HepG2 (cell line): ENCODE results near the gene VEGFB. TPM values are rescaled to one million over a fixed set of nuclear protein-coding genes. Genes with fewer than 3 reads are reported as not detected.

Source experiments
- MED13 ChIP-seq: sonication (generic); formaldehyde crosslinking; IDR thresholded peaks from 2 replicates; pipeline ENCODE4 v1.5.0; 2020; ENCODE audit warnings: missing genetic modification reagents
- MLX ChIP-seq: IDR thresholded peaks from 2 replicates; pipeline ENCODE4 v1.6.1; 2016
- NRL ChIP-seq: sonication (generic); formaldehyde crosslinking; IDR thresholded peaks from 2 replicates; pipeline ENCODE4 v1.5.0; 2020; ENCODE audit warnings: missing genetic modification reagents, mild to moderate bottlenecking, moderate library complexity, borderline replicate concordance
- POGK ChIP-seq: sonication (generic); formaldehyde crosslinking; conservative IDR thresholded peaks from 2 replicates; pipeline ENCODE4 v1.8.0; 2022; ENCODE audit warnings: mild to moderate bottlenecking, moderate library complexity, missing genetic modification reagents
- RCOR2 ChIP-seq: IDR thresholded peaks from 2 replicates; pipeline ENCODE4 v1.6.1; 2016; ENCODE audit warnings: missing biosample characterization, missing genetic modification reagents
- SIN3A ChIP-seq: IDR thresholded peaks from 2 replicates; pipeline ENCODE4 v1.6.1; 2011; ENCODE audit warnings: low read depth, mild to moderate bottlenecking, control low read depth, low read length, borderline replicate concordance
- THYN1 ChIP-seq: sonication (generic); formaldehyde crosslinking; IDR thresholded peaks from 2 replicates; pipeline ENCODE4 v1.8.1; 2023; ENCODE audit warnings: low read depth, mild to moderate bottlenecking, moderate library complexity, missing genetic modification reagents, borderline replicate concordance
- ZNF589 ChIP-seq: sonication (generic); formaldehyde crosslinking; conservative IDR thresholded peaks from 2 replicates; pipeline ENCODE4 v1.8.0; 2022; ENCODE audit warnings: mild to moderate bottlenecking, moderate library complexity, missing genetic modification reagents
- ZNF678 ChIP-seq: sonication (generic); formaldehyde crosslinking; IDR thresholded peaks from 2 replicates; pipeline ENCODE4 v1.4.0; 2020; ENCODE audit warnings: mild to moderate bottlenecking, missing genetic modification reagents
- ZNF850 ChIP-seq: sonication (generic); formaldehyde crosslinking; conservative IDR thresholded peaks from 2 replicates; pipeline ENCODE4 v1.9.0; 2021; ENCODE audit warnings: mild to moderate bottlenecking, missing genetic modification reagents
- polyA plus RNA-seq, 8 experiments: library from polyadenylated mRNA; depleted of rRNA in 3 of 8; stranded (reverse) in 7 of 8; unstranded in 1 of 8; fragments of >200 nt; fragmentation: Illumina TruSeq in 4 of 8; extraction: Trizol in 4 of 8; gene quantifications; 2 replicates each; pipeline versions ENCODE4 v1.2.1 to v1.2.3, GENCODE V29; 2011 to 2016; ENCODE audit warnings: low read depth in 4 of 8, missing spikeins in 1 of 8, mixed read lengths in 1 of 8; ENCODE audit not compliant: insufficient read depth in 1 of 8
- total RNA-seq, 5 experiments: library from RNA; depleted of rRNA; stranded (reverse); fragments of >200 nt; fragmentation: Illumina TruSeq; extraction: Trizol; gene quantifications; 2 replicates each; pipeline ENCODE4 v1.2.3, GENCODE V29; 2016; ENCODE audit warnings: low read depth in 1 of 5
- TF ChIP-seq, protein P1 (sequence below): sonication (generic); formaldehyde crosslinking; IDR thresholded peaks from 2 replicates; pipeline ENCODE4 v1.8.0; 2022; ENCODE audit warnings: mild to moderate bottlenecking, missing genetic modification reagents
- TF ChIP-seq, protein P2 (sequence below): IDR thresholded peaks from 2 replicates; pipeline ENCODE4 v1.4.0; 2020; ENCODE audit warnings: mild to moderate bottlenecking, missing genetic modification reagents
- TF ChIP-seq, protein P3 (sequence below): sonication (generic); formaldehyde crosslinking; IDR thresholded peaks from 2 replicates; pipeline ENCODE4 v1.8.1; 2022; ENCODE audit warnings: low read depth, mild to moderate bottlenecking, missing genetic modification reagents
- TF ChIP-seq, protein P4 (sequence below): IDR thresholded peaks from 2 replicates; pipeline ENCODE4 v1.6.1; 2016; ENCODE audit warnings: mild to moderate bottlenecking
- TF ChIP-seq, protein P5 (sequence below): conservative IDR thresholded peaks from 2 replicates; pipeline ENCODE4 v1.6.1; 2018; ENCODE audit warnings: missing genetic modification reagents

VEGFB gene
- total and polyA plus RNA-seq, 2 of the 13 experiments (the other 11 are each of a cell fraction or from before 2014, with no cell fraction given) = 9.0 to 11.3 TPM

GRCh38 chr11:64237484-64237951 is 3.1 kb downstream of the VEGFB start (continued):
- TF ChIP-seq SIN3A (peak; percentile 88), THYN1 (CRISPR knock-in tag) (no peak), RCOR2 (CRISPR knock-in tag) (no peak), MED13 (CRISPR knock-in tag) (no peak), MLX (CRISPR knock-in tag) (peak; percentile 44), ZNF678 (no peak), ZNF589 (CRISPR knock-in tag) (peak; percentile 52; the same call in 1 of the 2 replicates), NRL (CRISPR knock-in tag) (peak; percentile 67; the same call in 1 of the 2 replicates), POGK (peak; percentile 38; the same call in 1 of the 2 replicates), ZNF850 (CRISPR knock-in tag) (no peak)
- TF ChIP-seq, protein P1, sequence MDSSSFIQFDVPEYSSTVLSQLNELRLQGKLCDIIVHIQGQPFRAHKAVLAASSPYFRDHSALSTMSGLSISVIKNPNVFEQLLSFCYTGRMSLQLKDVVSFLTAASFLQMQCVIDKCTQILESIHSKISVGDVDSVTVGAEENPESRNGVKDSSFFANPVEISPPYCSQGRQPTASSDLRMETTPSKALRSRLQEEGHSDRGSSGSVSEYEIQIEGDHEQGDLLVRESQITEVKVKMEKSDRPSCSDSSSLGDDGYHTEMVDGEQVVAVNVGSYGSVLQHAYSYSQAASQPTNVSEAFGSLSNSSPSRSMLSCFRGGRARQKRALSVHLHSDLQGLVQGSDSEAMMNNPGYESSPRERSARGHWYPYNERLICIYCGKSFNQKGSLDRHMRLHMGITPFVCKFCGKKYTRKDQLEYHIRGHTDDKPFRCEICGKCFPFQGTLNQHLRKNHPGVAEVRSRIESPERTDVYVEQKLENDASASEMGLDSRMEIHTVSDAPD (CRISPR knock-in tag) = no peak
- TF ChIP-seq, protein P2, sequence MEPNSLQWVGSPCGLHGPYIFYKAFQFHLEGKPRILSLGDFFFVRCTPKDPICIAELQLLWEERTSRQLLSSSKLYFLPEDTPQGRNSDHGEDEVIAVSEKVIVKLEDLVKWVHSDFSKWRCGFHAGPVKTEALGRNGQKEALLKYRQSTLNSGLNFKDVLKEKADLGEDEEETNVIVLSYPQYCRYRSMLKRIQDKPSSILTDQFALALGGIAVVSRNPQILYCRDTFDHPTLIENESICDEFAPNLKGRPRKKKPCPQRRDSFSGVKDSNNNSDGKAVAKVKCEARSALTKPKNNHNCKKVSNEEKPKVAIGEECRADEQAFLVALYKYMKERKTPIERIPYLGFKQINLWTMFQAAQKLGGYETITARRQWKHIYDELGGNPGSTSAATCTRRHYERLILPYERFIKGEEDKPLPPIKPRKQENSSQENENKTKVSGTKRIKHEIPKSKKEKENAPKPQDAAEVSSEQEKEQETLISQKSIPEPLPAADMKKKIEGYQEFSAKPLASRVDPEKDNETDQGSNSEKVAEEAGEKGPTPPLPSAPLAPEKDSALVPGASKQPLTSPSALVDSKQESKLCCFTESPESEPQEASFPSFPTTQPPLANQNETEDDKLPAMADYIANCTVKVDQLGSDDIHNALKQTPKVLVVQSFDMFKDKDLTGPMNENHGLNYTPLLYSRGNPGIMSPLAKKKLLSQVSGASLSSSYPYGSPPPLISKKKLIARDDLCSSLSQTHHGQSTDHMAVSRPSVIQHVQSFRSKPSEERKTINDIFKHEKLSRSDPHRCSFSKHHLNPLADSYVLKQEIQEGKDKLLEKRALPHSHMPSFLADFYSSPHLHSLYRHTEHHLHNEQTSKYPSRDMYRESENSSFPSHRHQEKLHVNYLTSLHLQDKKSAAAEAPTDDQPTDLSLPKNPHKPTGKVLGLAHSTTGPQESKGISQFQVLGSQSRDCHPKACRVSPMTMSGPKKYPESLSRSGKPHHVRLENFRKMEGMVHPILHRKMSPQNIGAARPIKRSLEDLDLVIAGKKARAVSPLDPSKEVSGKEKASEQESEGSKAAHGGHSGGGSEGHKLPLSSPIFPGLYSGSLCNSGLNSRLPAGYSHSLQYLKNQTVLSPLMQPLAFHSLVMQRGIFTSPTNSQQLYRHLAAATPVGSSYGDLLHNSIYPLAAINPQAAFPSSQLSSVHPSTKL (CRISPR knock-in tag) = peak; percentile 81
- TF ChIP-seq, protein P3, sequence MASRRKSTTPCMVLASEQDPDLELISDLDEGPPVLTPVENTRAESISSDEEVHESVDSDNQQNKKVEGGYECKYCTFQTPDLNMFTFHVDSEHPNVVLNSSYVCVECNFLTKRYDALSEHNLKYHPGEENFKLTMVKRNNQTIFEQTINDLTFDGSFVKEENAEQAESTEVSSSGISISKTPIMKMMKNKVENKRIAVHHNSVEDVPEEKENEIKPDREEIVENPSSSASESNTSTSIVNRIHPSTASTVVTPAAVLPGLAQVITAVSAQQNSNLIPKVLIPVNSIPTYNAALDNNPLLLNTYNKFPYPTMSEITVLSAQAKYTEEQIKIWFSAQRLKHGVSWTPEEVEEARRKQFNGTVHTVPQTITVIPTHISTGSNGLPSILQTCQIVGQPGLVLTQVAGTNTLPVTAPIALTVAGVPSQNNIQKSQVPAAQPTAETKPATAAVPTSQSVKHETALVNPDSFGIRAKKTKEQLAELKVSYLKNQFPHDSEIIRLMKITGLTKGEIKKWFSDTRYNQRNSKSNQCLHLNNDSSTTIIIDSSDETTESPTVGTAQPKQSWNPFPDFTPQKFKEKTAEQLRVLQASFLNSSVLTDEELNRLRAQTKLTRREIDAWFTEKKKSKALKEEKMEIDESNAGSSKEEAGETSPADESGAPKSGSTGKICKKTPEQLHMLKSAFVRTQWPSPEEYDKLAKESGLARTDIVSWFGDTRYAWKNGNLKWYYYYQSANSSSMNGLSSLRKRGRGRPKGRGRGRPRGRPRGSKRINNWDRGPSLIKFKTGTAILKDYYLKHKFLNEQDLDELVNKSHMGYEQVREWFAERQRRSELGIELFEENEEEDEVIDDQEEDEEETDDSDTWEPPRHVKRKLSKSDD (CRISPR knock-in tag) = no peak
- TF ChIP-seq, protein P4, sequence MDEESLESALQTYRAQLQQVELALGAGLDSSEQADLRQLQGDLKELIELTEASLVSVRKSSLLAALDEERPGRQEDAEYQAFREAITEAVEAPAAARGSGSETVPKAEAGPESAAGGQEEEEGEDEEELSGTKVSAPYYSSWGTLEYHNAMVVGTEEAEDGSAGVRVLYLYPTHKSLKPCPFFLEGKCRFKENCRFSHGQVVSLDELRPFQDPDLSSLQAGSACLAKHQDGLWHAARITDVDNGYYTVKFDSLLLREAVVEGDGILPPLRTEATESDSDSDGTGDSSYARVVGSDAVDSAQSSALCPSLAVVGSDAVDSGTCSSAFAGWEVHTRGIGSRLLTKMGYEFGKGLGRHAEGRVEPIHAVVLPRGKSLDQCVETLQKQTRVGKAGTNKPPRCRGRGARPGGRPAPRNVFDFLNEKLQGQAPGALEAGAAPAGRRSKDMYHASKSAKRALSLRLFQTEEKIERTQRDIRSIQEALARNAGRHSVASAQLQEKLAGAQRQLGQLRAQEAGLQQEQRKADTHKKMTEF = peak; percentile 65
- TF ChIP-seq, protein P5, sequence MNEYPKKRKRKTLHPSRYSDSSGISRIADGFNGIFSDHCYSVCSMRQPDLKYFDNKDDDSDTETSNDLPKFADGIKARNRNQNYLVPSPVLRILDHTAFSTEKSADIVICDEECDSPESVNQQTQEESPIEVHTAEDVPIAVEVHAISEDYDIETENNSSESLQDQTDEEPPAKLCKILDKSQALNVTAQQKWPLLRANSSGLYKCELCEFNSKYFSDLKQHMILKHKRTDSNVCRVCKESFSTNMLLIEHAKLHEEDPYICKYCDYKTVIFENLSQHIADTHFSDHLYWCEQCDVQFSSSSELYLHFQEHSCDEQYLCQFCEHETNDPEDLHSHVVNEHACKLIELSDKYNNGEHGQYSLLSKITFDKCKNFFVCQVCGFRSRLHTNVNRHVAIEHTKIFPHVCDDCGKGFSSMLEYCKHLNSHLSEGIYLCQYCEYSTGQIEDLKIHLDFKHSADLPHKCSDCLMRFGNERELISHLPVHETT = no peak
